ENCODE measurements around the gene SLC1A5. TPM values are rescaled to one million over a fixed set of nuclear protein-coding genes. Genes with fewer than 3 reads are reported as not detected.

Gene SLC1A5
- total RNA-seq, 2 donors from 2014 or later = 84.3 to 169 TPM

GRCh38 chr19:46759206-46759605 is 29.2 kb downstream of the SLC1A5 start:
- TF ChIP-seq, protein P1, sequence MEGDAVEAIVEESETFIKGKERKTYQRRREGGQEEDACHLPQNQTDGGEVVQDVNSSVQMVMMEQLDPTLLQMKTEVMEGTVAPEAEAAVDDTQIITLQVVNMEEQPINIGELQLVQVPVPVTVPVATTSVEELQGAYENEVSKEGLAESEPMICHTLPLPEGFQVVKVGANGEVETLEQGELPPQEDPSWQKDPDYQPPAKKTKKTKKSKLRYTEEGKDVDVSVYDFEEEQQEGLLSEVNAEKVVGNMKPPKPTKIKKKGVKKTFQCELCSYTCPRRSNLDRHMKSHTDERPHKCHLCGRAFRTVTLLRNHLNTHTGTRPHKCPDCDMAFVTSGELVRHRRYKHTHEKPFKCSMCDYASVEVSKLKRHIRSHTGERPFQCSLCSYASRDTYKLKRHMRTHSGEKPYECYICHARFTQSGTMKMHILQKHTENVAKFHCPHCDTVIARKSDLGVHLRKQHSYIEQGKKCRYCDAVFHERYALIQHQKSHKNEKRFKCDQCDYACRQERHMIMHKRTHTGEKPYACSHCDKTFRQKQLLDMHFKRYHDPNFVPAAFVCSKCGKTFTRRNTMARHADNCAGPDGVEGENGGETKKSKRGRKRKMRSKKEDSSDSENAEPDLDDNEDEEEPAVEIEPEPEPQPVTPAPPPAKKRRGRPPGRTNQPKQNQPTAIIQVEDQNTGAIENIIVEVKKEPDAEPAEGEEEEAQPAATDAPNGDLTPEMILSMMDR (IDR thresholded peaks at IDR 0.05) = no peak
- Histone ChIP-seq H3K27ac (no peak overlapping the region), H3K4me1 (no peaks in the 10 kb centered on the region), H3K9ac (ENCODE audit: low read depth in 2 of 2, low read length in 2 of 2) (no peak overlapping the region), H3K36me3 (no peaks in the 10 kb centered on the region), H3K4me3 (no peak overlapping the region), H3K27me3 (no peaks in the 10 kb centered on the region), H3K9me3 (no peaks in the 10 kb centered on the region)
- intact Hi-C loops (cut with DNase I) = loop anchor here (10.0 kb wide), 1 partner anchor 236 kb away; no protein-coding TSS in a partner anchor
- DNase-seq = no peak

- TF ChIP-seq, protein P1 (IDR thresholded peaks at IDR 0.05) = no peak
- H3K4me1 ChIP-seq = no peaks in the 10 kb centered on the region
Measured at GRCh38 chr19:46756544-46756888, 31.9 kb downstream of the SLC1A5 start.

DNA sequence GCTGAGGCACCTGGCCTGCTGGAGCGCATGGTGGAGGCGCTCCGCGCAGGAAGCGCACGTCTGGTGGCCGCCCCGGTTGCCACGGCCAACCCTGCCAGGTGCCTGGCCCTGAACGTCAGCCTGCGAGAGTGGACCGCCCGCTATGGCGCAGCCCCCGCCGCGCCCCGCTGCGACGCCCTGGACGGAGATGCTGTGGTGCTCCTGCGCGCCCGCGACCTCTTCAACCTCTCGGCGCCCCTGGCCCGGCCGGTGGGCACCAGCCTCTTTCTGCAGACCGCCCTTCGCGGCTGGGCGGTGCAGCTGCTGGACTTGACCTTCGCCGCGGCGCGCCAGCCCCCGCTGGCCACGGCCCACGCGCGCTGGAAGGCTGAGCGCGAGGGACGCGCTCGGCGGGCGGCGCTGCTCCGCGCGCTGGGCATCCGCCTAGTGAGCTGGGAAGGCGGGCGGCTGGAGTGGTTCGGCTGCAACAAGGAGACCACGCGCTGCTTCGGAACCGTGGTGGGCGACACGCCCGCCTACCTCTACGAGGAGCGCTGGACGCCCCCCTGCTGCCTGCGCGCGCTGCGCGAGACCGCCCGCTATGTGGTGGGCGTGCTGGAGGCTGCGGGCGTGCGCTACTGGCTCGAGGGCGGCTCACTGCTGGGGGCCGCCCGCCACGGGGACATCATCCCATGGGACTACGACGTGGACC is 32.4 kb downstream of the SLC1A5 start:
- Histone ChIP-seq H3K27ac (no peak overlapping the region), H3K9me3 (no peaks in the 10 kb centered on the region), H3K36me3 (no peaks in the 10 kb centered on the region), H3K4me1 (no peaks in the 10 kb centered on the region), H3K27me3 (no peaks in the 10 kb centered on the region), H3K9ac (ENCODE audit: low read depth in 2 of 2, low read length in 2 of 2) (no peak overlapping the region), H3K4me3 (no peak overlapping the region)
- intact Hi-C loops (cut with DNase I) = loop anchor here (2.0 to 10.0 kb wide), 2 partner anchors 85 to 239 kb away; no protein-coding TSS in a partner anchor
- DNase-seq = no peak
- TF ChIP-seq, protein P1 (IDR thresholded peaks at IDR 0.05) = no peak

More at GRCh38 chr19:46756544-46756888, 31.9 kb downstream of the SLC1A5 start:
- Histone ChIP-seq H3K27ac (no peak overlapping the region), H3K27me3 (no peaks in the 10 kb centered on the region), H3K9ac (ENCODE audit: low read depth in 2 of 2, low read length in 2 of 2) (no peak overlapping the region), H3K36me3 (no peaks in the 10 kb centered on the region), H3K9me3 (no peaks in the 10 kb centered on the region), H3K4me3 (no peak overlapping the region)
- DNase-seq = no peak
- intact Hi-C loops (cut with DNase I) = loop anchor here (2.0 to 10.0 kb wide), 2 partner anchors 84 to 238 kb away; no protein-coding TSS in a partner anchor

DNA sequence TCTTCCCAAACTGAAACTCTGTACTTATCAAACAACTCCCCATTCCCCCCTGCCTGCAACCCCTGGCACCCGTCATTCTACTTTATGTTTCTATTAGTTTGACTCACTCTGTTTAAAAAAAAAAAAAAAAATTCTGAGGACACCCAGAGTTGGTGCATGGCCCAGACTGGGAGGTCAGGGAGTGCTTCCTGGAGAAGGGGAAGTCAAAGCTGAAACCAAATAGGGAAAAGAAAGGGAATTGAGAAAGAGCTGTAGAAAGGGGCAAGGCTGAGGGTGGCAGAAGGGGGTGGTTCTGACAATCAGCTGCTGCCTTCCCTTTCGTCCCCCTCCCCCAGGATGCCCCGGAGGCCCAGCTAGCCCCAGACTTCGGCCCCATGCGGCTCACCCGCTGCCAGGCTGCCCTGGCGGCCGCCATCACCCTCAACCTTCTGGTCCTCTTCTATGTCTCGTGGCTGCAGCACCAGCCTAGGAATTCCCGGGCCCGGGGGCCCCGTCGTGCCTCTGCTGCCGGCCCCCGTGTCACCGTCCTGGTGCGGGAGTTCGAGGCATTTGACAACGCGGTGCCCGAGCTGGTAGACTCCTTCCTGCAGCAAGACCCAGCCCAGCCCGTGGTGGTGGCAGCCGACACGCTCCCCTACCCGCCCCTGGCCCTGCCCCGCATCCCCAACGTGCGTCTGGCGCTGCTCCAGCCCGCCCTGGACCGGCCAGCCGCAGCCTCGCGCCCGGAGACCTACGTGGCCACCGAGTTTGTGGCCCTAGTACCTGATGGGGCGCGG is 33.1 kb downstream of the SLC1A5 start:
- no peaks in the 10 kb centered on the region for H3K27me3 ChIP-seq
- H3K9ac ChIP-seq (ENCODE audit: low read depth in 2 of 2, low read length in 2 of 2) = no peak overlapping the region
- H3K4me3 ChIP-seq = no peak overlapping the region
- H3K27ac ChIP-seq = no peak overlapping the region
- TF ChIP-seq, protein P1 (IDR thresholded peaks at IDR 0.05) = no peak
- intact Hi-C loops (cut with DNase I) = loop anchor here (10.0 kb wide), 1 partner anchor 240 kb away; no protein-coding TSS in a partner anchor
- H3K9me3 ChIP-seq = no peaks in the 10 kb centered on the region
- H3K4me1 ChIP-seq = no peaks in the 10 kb centered on the region
- DNase-seq = no peak
- no peaks in the 10 kb centered on the region for H3K36me3 ChIP-seq

GRCh38 chr19:46753420-46754155 is 34.8 kb downstream of the SLC1A5 start:
- Histone ChIP-seq H3K4me3 (no peak overlapping the region), H3K9me3 (no peaks in the 10 kb centered on the region), H3K4me1 (no peaks in the 10 kb centered on the region), H3K36me3 (no peaks in the 10 kb centered on the region), H3K27me3 (no peaks in the 10 kb centered on the region), H3K27ac (no peak overlapping the region), H3K9ac (ENCODE audit: low read depth in 2 of 2, low read length in 2 of 2) (peak overlapping the region in 1 of 2 donors; percentile 26)
- intact Hi-C loops (cut with DNase I) = loop anchor here (10.0 kb wide), 1 partner anchor 241 kb away; no protein-coding TSS in a partner anchor
- TF ChIP-seq, protein P1 (IDR thresholded peaks at IDR 0.05) = peak; percentile 27
- DNase-seq = peak; percentile 76

Measured in colonic mucosa (tissue), 4 donors.